Osteocyte (in vitro differentiated cells): ENCODE results near the gene JPH4. TPM values are rescaled to one million over a fixed set of nuclear protein-coding genes. Genes with fewer than 3 reads are reported as not detected.
A peak's percentile ranks its signal among the peaks of the same experiment; 100 is the strongest.

Source experiments
- DNase-seq: peaks from one replicate; pipeline ENCODE4 v3.0.0; 2021; ENCODE audit warnings: mixed read lengths; ENCODE audit not compliant: unreplicated experiment; ENCODE audit errors: extremely low spot score
- H3K27ac Mint-ChIP-seq: one replicate; pipeline ENCODE4 v1.8.0; 2021; ENCODE audit warnings: mild to moderate bottlenecking, mixed read lengths; ENCODE audit not compliant: unreplicated experiment
- H3K27me3 Mint-ChIP-seq: one replicate; pipeline ENCODE4 v1.8.0; 2021; ENCODE audit warnings: mixed read lengths; ENCODE audit not compliant: unreplicated experiment
- H3K36me3 Mint-ChIP-seq: one replicate; pipeline ENCODE4 v1.8.0; 2021; ENCODE audit warnings: mixed read lengths; ENCODE audit not compliant: unreplicated experiment
- H3K4me1 Mint-ChIP-seq: one replicate; pipeline ENCODE4 v1.8.0; 2021; ENCODE audit warnings: mixed read lengths; ENCODE audit not compliant: unreplicated experiment
- H3K4me3 Mint-ChIP-seq: one replicate; pipeline ENCODE4 v1.8.0; 2021; ENCODE audit warnings: mild to moderate bottlenecking, moderate library complexity, mixed read lengths; ENCODE audit not compliant: unreplicated experiment
- H3K9me3 Mint-ChIP-seq: one replicate; pipeline ENCODE4 v1.8.0; 2021; ENCODE audit warnings: mixed read lengths; ENCODE audit not compliant: unreplicated experiment
- CTCF ChIP-seq: fragments of 200-600 bp; sonication (generic); IDR thresholded peaks from 2 replicates; pipeline ENCODE4 v1.5.0; 2021; ENCODE audit warnings: antibody characterized with exemption, mild to moderate bottlenecking, moderate library complexity
- total RNA-seq: library from RNA; stranded (reverse); gene quantifications from 2 replicates; pipeline ENCODE4 v1.2.1, GENCODE V29; 2021

Gene JPH4
- total RNA-seq, 1 donor from 2014 or later, result not detected

- no peak overlapping the region for H3K27ac Mint-ChIP-seq
- no peak for TF ChIP-seq CTCF
- no peaks in the 10 kb centered on the region for H3K9me3 Mint-ChIP-seq
- no peaks in the 10 kb centered on the region for H3K36me3 Mint-ChIP-seq
- peaks cover 25% of the 10 kb centered on the region for H3K27me3 Mint-ChIP-seq
- peaks cover 23% of the 10 kb centered on the region for H3K4me1 Mint-ChIP-seq
- no peak overlapping the region for H3K4me3 Mint-ChIP-seq
- DNase-seq, result no peak
These were observed 9.0 kb downstream of the JPH4 start for GRCh38 chr14:23569443-23570151.

GRCh38 chr14:23568600-23569331 lies 9.8 kb downstream of the JPH4 start:
- no peaks in the 10 kb centered on the region for H3K36me3 Mint-ChIP-seq
- H3K4me3 Mint-ChIP-seq, result peak overlapping the region; percentile 47
- H3K4me1 Mint-ChIP-seq, result peaks cover 23% of the 10 kb centered on the region
- TF ChIP-seq CTCF, result peak; percentile 36
- peaks cover 24% of the 10 kb centered on the region for H3K27me3 Mint-ChIP-seq
- no peak for DNase-seq
- no peaks in the 10 kb centered on the region for H3K9me3 Mint-ChIP-seq
- no peak overlapping the region for H3K27ac Mint-ChIP-seq

GRCh38 chr14:23568021-23568599 lies 10.5 kb downstream of the JPH4 start:
- peak overlapping the region; percentile 94 for H3K4me3 Mint-ChIP-seq
- H3K9me3 Mint-ChIP-seq, result no peaks in the 10 kb centered on the region
- peak overlapping the region; percentile 88 for H3K27ac Mint-ChIP-seq
- no peaks in the 10 kb centered on the region for H3K36me3 Mint-ChIP-seq
- DNase-seq, result no peak
- H3K4me1 Mint-ChIP-seq, result peaks cover 23% of the 10 kb centered on the region
- no peak for TF ChIP-seq CTCF
- peaks cover 20% of the 10 kb centered on the region for H3K27me3 Mint-ChIP-seq

DNA sequence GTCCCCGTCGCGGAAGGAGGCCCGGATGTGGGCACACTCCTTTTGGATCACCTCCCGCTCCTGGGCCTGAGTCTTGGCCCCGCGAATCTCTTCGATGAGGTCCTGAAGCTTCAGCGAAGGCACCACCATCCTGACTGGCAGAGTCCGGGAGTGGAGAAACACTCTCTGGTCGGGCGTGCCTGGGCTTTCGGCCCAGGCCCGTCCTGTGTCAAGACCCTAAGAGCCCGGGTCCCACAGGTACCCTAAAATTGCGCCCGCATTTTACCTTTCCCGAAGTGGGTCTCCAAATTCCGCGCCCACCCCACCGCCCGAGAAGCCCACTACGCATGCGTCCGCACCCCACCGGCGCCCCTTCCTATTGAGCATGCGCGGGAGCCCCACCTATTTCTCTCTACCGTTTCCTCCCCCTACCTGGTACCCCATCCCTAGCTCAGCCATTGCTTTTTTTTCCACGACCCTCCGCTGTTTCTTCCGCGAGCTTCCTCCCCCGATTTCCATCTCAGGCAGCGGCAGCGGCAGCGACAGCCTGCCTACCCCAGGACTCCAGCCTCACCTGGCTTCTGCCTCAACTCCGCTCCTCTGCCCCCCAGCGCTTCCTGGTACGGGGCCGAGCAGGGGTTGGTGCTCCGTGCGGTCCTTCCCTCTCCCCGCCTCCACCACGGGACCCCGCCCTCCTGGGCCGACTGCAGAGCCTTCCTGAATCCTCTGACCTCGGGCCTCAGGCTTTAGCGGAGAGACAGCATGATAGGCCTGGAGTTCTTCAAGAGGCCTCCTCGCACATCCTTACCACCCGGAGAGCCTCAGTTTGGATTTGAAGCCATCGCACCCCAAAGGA lies 11.2 kb downstream of the JPH4 start, which contains the start of gene AP1G2:
Gene AP1G2 (minus strand): TSS at position 606 of the 835 bp plus-strand sequence. CDS start 477 bp downstream, at position 129.
- Mint-ChIP-seq H3K36me3 (no peaks in the 10 kb centered on the region), H3K4me3 (peak within 1 kb of the TSS; percentile 94), H3K27ac (peak within 1 kb of the TSS; percentile 88), H3K27me3 (peaks cover 13% of the 10 kb centered on the region), H3K4me1 (peaks cover 23% of the 10 kb centered on the region), H3K9me3 (no peaks in the 10 kb centered on the region)
- no peak for TF ChIP-seq CTCF
- DNase-seq, result no peak
